GM12801 (cell line): ENCODE measurements around the gene METTL8.

Experiments
- CTCF ChIP-seq: IDR thresholded peaks from one replicate; pipeline ENCODE4 v1.5.1; 2011; ENCODE audit warnings: control low read depth; ENCODE audit not compliant: insufficient read length; ENCODE audit errors: extremely low read depth

Gene METTL8

GRCh38 chr2:171271386-171271785 lies 162.4 kb downstream of the METTL8 start:
- TF ChIP-seq CTCF, result no peak

- no peak for TF ChIP-seq CTCF
Measured at GRCh38 chr2:171267855-171268629, 165.7 kb downstream of the METTL8 start.
